DOHH2 (cell line): ENCODE measurements around the gene EEFSEC.

ENCODE experiments used
- H3F3A ChIP-seq: fragments of 200-600 bp; sonication (generic), shearing (Covaris generic); 2 replicates; pipeline ENCODE4 v1.6.0; 2016; ENCODE audit warnings: antibody characterized with exemption, mild to moderate bottlenecking; ENCODE audit not compliant: control insufficient read depth, insufficient read depth
- H3K27ac ChIP-seq: fragments of 200-600 bp; sonication (generic); 2 replicates; pipeline ENCODE4 v1.5.1; 2014; ENCODE audit warnings: low read depth, mild to moderate bottlenecking, low read length, moderate library complexity
- H3K27me3 ChIP-seq: fragments of 200-600 bp; sonication (generic); 2 replicates; pipeline ENCODE4 v1.6.1; 2014; ENCODE audit warnings: mild to moderate bottlenecking, low read length, mixed read lengths; ENCODE audit not compliant: control insufficient read depth
- H3K36me3 ChIP-seq: fragments of 200-600 bp; sonication (generic); 2 replicates; pipeline ENCODE4 v1.6.1; 2014; ENCODE audit warnings: mild to moderate bottlenecking, low read length, moderate library complexity, mixed read lengths; ENCODE audit not compliant: control insufficient read depth
- H3K4me1 ChIP-seq: fragments of 200-600 bp; sonication (generic); 2 replicates; pipeline ENCODE4 v1.6.1; 2014; ENCODE audit warnings: mild to moderate bottlenecking, low read length, mixed read lengths; ENCODE audit not compliant: control insufficient read depth
- H3K4me2 ChIP-seq: fragments of 200-600 bp; sonication (generic); 2 replicates; pipeline ENCODE4 v1.6.0; 2014; ENCODE audit warnings: mild to moderate bottlenecking, low read length, moderate library complexity
- H3K4me3 ChIP-seq: fragments of 200-600 bp; sonication (generic); 2 replicates; pipeline ENCODE4 v1.5.1; 2014; ENCODE audit warnings: mild to moderate bottlenecking, low read length, mixed read lengths
- H3K79me2 ChIP-seq: fragments of 200-600 bp; sonication (generic); 2 replicates; pipeline ENCODE4 v1.6.1; 2014; ENCODE audit warnings: mild to moderate bottlenecking, low read length, mixed read lengths; ENCODE audit not compliant: control insufficient read depth
- H3K9me2 ChIP-seq: fragments of 200-600 bp; sonication (generic); replicated peaks from 2 replicates; pipeline ENCODE4 v1.6.1; 2014; ENCODE audit warnings: mild to moderate bottlenecking, low read length, mixed read lengths; ENCODE audit not compliant: control insufficient read depth
- H3K9me3 ChIP-seq: fragments of 200-600 bp; sonication (generic); 2 replicates; pipeline ENCODE4 v1.6.1; 2014; ENCODE audit warnings: antibody characterized with exemption, low read length, mixed read lengths; ENCODE audit not compliant: control insufficient read depth, insufficient read depth
- H4K20me1 ChIP-seq: fragments of 200-600 bp; sonication (generic); 2 replicates; pipeline ENCODE4 v1.6.0; 2014; ENCODE audit warnings: low read depth, mild to moderate bottlenecking, antibody characterized with exemption, low read length, moderate library complexity; ENCODE audit not compliant: control insufficient read depth, insufficient read depth
- CTCF ChIP-seq: fragments of 200-600 bp; sonication (generic); IDR thresholded peaks from one replicate; pipeline ENCODE4 v1.5.1; 2014; ENCODE audit warnings: antibody characterized with exemption, mild to moderate bottlenecking, low read depth, low read length; ENCODE audit not compliant: poor library complexity, severe bottlenecking
- EZH2phosphoT487 ChIP-seq: fragments of 200-600 bp; sonication (generic); IDR thresholded peaks from 2 replicates; pipeline ENCODE4 v1.6.1; 2017; ENCODE audit warnings: borderline replicate concordance, mild to moderate bottlenecking, antibody characterized with exemption, low read length, moderate library complexity, mixed read lengths

EEFSEC gene

GRCh38 chr3:128310286-128311058 lies 157.2 kb downstream of the EEFSEC start:
- no peaks in the 10 kb centered on the region for H3F3A ChIP-seq
- H4K20me1 ChIP-seq = no peaks in the 10 kb centered on the region
- H3K36me3 ChIP-seq = no peaks in the 10 kb centered on the region
- no peaks in the 10 kb centered on the region for H3K79me2 ChIP-seq
- no peaks in the 10 kb centered on the region for H3K9me3 ChIP-seq
- no peaks in the 10 kb centered on the region for H3K4me1 ChIP-seq
- H3K27ac ChIP-seq = no peak overlapping the region
- H3K27me3 ChIP-seq = no peaks in the 10 kb centered on the region
- H3K4me2 ChIP-seq = no peak overlapping the region
- H3K9me2 ChIP-seq = no peaks in the 10 kb centered on the region
- no peak for TF ChIP-seq EZH2phosphoT487
- no peak for TF ChIP-seq CTCF
- no peak overlapping the region for H3K4me3 ChIP-seq

DNA sequence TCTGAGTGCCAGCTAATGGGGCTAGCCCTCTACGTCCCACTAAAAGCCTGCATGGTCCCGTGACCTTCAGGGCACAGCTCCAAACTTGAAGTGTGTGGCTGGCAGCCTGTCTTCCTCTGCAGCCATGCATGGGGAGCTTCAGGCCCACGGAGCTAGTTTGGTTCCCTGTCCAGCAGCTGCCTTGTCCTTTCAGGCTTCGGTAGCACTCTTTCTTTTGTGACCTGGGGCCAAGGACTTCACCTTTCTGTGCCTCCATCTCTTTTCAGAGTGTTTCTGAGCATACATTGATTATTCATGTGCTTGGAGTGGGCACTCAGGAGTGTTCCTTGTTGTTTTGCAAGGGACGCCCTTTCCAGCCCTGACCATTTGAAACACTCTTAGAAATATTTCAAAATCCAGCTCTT lies 158.2 kb downstream of the EEFSEC start:
- no peak overlapping the region for H3K4me3 ChIP-seq
- H3F3A ChIP-seq = no peaks in the 10 kb centered on the region
- no peak overlapping the region for H3K27ac ChIP-seq
- no peaks in the 10 kb centered on the region for H4K20me1 ChIP-seq
- H3K4me2 ChIP-seq = no peak overlapping the region
- TF ChIP-seq EZH2phosphoT487 = no peak
- TF ChIP-seq CTCF = no peak
- H3K9me3 ChIP-seq = no peaks in the 10 kb centered on the region
- H3K79me2 ChIP-seq = no peaks in the 10 kb centered on the region
- no peaks in the 10 kb centered on the region for H3K36me3 ChIP-seq
- no peaks in the 10 kb centered on the region for H3K9me2 ChIP-seq
- H3K27me3 ChIP-seq = no peaks in the 10 kb centered on the region
- H3K4me1 ChIP-seq = no peaks in the 10 kb centered on the region

DNA sequence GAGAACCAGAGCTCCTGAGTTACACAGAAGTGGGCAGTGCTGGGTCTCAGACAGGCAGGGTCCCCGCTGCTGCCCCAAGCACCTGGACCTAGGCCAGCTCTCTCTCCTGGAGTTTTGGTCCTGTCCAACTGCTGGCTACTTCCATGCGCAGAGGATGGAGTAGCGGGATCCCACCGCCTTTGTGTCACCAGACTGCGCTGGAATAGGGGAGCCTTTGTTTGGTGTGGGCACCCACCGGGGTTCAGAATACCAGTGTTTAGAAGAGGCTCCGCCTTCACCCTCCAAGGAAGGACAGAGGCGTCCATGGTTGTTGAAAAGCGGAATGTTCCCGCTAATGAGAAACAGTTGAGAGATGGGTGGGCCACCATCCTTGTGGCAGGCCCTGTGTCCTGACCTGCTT lies 159.0 kb downstream of the EEFSEC start:
- Histone ChIP-seq H3K27ac (no peak overlapping the region), H3K36me3 (no peaks in the 10 kb centered on the region), H3K4me3 (no peak overlapping the region), H3K4me2 (no peak overlapping the region), H3K79me2 (no peaks in the 10 kb centered on the region), H3F3A (no peaks in the 10 kb centered on the region), H3K27me3 (no peaks in the 10 kb centered on the region), H3K4me1 (no peaks in the 10 kb centered on the region), H3K9me2 (no peaks in the 10 kb centered on the region), H3K9me3 (no peaks in the 10 kb centered on the region), H4K20me1 (no peaks in the 10 kb centered on the region)
- TF ChIP-seq CTCF (no peak), EZH2phosphoT487 (no peak)
